NT2/D1 (cell line): ENCODE measurements around the gene PIK3C2B.

Experiments used
- SUZ12 ChIP-seq: IDR thresholded peaks from 2 replicates; pipeline ENCODE4 v1.6.1; 2011; ENCODE audit not compliant: insufficient read length, insufficient read depth; ENCODE audit errors: extremely low read depth
- YY1 ChIP-seq: IDR thresholded peaks from 2 replicates; pipeline ENCODE4 v1.6.1; 2011; ENCODE audit not compliant: insufficient read length, insufficient read depth

- TF ChIP-seq YY1 (no peak), SUZ12 (no peak)
Measured at GRCh38 chr1:204544321-204544720, 49.7 kb upstream of the PIK3C2B start.
